Umbilical cord (tissue), 2 donors: ENCODE measurements around the gene MTREX. TPM values are rescaled to one million over a fixed set of nuclear protein-coding genes. Genes with fewer than 3 reads are reported as not detected.

ENCODE experiments used
- DNase-seq: peaks from one replicate; pipeline ENCODE4 v3.0.0-alpha.2; 2015; ENCODE audit warnings: low spot score
- total RNA-seq: library from RNA; depleted of rRNA; stranded (reverse); fragments of >200 nt; gene quantifications from one replicate; pipeline ENCODE4 v1.2.3, GENCODE V29; 2014; ENCODE audit warnings: low replicate concordance; ENCODE audit not compliant: insufficient read depth

Gene MTREX
- total RNA-seq, 1 donor from 2014 or later: 109 TPM

DNA sequence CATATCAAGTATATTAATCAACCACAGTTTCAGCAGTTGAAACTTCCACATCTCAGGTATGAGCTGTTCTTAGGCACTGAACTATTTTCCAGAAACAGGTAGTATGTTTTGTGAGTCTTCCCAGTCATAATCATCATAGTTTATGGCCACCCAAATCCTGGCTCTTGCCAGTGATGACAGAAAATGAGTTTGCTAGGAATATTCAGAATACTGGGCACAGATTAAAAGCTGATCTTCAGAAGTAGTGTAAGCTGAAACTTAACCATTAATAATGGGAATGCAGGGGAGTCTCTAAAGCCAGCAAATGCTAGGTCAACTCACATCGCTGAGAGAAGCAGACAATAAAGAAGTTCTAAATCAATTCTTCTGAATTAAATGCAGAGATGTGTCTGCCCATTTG, 162.5 kb downstream of the MTREX start:
- DNase-seq: no peak

DNA sequence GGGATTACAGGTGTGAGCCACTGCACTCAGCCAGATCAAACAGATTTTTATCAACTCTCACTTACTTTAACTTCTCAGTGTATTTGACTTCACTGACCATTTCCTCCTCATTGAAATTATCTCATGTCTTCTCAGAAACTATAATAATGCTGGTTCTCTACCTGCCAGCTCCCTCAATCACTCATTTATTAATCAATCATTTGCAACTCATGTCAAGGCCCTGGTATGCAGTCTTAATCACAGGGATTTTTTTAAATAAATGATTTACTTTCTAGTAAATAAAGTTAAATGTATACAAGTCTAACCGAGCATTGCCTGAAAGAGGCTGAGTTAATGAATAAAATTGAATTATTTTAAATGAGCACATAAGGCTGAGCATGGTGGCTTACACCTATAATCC, 163.7 kb downstream of the MTREX start:
- no peak for DNase-seq

DNA sequence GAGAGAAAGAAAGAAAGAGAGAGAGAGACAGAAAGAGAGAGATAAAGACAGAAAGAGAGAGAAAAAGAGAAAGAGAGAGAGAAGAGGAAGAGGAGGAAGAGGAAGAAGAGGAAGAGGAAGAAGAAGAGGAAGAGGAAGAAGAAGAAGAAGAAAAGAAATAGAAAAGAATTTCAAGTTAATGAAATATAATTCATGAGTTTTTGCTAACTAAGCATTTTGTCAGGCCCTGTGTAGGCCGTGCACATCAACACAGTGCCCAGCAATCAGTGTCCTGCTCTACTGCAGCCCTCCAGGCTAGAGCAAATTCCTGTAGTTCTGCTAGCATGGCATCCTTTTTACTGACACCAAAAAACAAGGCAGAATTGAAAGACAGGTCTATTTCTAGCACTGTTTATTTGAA, 164.9 kb downstream of the MTREX start:
- DNase-seq: no peak

Other genes starting within 250 kb of the MTREX start
- 0.96 TPM for gene GZMA, start 205.3 kb upstream of the MTREX start, total RNA-seq
- gene GPX8, start 147.8 kb upstream of the MTREX start, total RNA-seq: 135 TPM
- gene CDC20B, start 134.8 kb upstream of the MTREX start, total RNA-seq: 0.96 TPM
- gene MCIDAS, start 80.7 kb upstream of the MTREX start, total RNA-seq: not detected
- gene CCNO, start 74.4 kb upstream of the MTREX start, total RNA-seq: not detected
- gene DHX29, start 295 bp upstream of the MTREX start, total RNA-seq: 29.4 TPM
- gene PLPP1, start 227.0 kb downstream of the MTREX start, total RNA-seq: 88.1 TPM